D721Med (cell line): ENCODE data around the gene AVL9.
"Not testable (repeated sequence)": the region's sequence is repeated elsewhere in the genome, so short reads cannot be mapped to it uniquely, and the experiment has no call there.

Experiments used
- DNase-seq: peaks from one replicate; pipeline ENCODE4 v3.0.0; 2011; ENCODE audit warnings: low spot score; ENCODE audit not compliant: insufficient read length
- FAIRE-seq: peaks from 2 replicates; lab custom pipeline; 2011; peaks lifted over from hg19 to GRCh38; lab: Jason Lieb, UNC
- CTCF ChIP-seq: IDR thresholded peaks from 2 replicates; pipeline ENCODE4 v1.5.1; 2012; ENCODE audit warnings: mild to moderate bottlenecking, control low read depth; ENCODE audit not compliant: insufficient read depth; ENCODE audit errors: missing control alignments

The AVL9 gene

DNA sequence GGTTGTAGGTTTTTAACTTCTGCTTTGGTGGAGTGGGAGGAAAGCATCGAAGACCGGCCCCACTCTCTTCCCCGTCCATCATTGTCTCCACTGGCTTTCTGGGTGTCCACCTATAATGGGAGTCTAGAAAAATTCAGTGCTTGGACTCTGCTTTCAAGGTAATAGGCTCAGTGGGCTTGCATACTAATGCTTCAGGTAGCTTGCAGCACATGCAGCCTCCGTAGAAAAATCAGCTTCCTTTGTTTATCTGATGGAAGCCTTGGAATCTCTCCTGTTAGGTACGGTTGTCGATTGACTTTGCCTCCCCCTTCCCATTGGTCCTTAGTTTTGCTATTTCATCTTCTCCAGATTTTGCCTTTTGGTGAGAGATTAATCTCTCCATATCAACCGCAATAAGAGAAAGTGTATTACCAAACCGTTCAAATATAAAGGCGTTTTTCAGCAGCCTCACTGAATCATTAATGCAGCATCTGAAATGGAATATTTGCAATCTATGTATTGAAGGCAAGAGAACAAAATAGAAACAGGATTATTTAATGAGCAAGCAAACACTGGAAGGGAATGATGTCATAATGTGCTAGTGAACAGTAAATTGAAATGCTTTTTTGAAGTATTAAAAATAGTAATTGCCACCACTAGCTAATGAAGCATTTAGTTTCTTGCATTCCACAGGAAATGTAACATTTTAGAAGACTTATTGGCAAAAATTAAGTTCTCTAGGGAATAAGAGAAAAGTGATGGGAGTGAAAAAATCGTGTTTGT is 944 bp downstream of the AVL9 start:
- TF ChIP-seq CTCF, result no peak
- no peak for DNase-seq

DNA sequence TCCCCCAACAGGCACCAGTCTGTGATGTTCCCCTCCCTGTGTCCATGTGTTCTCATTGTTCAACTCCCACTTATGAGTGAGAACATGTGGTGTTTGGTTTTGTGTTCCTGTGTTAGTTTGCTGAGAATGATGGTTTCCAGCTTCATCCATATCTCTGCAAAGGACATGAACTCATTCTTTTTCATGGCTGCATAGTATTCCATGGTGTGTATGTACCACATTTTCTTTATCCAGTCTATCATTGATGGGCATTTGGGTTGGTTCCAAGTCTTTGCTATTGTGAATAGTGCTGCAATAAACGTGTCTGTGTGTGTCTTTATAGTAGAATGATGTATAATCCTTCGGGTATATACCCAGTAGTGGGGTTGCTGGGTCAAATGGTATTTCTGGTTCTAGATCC is 4.5 kb downstream of the AVL9 start:
- FAIRE-seq, DNase-seq: not testable (repeated sequence)

More for the DNA sequence above, 944 bp downstream of the AVL9 start:
- no peak for FAIRE-seq

GRCh38 chr7:32500216-32500615 is 4.9 kb downstream of the AVL9 start:
- not testable (repeated sequence) for FAIRE-seq, DNase-seq

GRCh38 chr7:32500922-32501341 is 5.6 kb downstream of the AVL9 start:
- DNase-seq (no peak), FAIRE-seq (no peak)
- no peak for TF ChIP-seq CTCF

GRCh38 chr7:32501522-32501921 is 6.2 kb downstream of the AVL9 start:
- TF ChIP-seq CTCF, result no peak
- FAIRE-seq (no peak), DNase-seq (no peak)

GRCh38 chr7:32502728-32503127 is 7.4 kb downstream of the AVL9 start:
- TF ChIP-seq CTCF, result no peak
- no peak for FAIRE-seq
- DNase-seq, result no peak

- FAIRE-seq (no peak), DNase-seq (no peak)
- no peak for TF ChIP-seq CTCF
Observed at GRCh38 chr7:32506266-32507054, 11.2 kb downstream of the AVL9 start.

DNA sequence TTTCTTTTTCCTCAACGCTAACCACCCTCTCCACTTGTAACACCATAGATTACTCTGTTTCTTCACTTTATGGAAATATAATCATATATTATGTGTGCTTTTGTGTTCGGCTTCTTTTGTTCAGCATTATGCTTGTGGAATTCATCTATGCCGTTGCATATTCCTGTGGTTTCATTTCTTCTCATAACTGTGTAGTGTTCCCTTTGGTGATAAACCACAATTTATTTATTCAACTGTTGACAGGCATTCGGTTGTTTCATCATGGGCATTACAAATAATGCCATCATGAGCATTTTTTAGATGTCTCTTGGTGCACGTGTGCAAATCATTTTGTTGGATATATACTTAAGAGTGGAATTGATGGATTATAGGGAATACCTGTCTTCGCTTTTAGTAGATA is 12.1 kb downstream of the AVL9 start:
- no peak for DNase-seq
- no peak for TF ChIP-seq CTCF
- FAIRE-seq, result no peak
